Spleen (tissue), 11 donors: ENCODE data around the gene PLEKHG1. TPM values are rescaled to one million over a fixed set of nuclear protein-coding genes. Genes with fewer than 3 reads are reported as not detected.
A peak's percentile ranks its signal among the peaks of the same experiment; 100 is the strongest.

Experiments used
- DNase-seq: peaks from one replicate; pipeline ENCODE4 v3.0.0-alpha.2; 2020
- H3K27ac ChIP-seq, 8 donors: fragments of 200-600 bp; sonication (generic) in 7 of 8; 1 replicate in 4 of 8; 2 replicates in 4 of 8; pipeline versions ENCODE4 v1.5.0 to v1.8.0; 2016 to 2021; ENCODE audit warnings: inconsistent platforms in 4 of 8, mild to moderate bottlenecking in 4 of 8, moderate library complexity in 1 of 8
- H3K27me3 ChIP-seq, 7 donors: fragments of 200-600 bp; sonication (generic) in 6 of 7; replicated peaks in 1 of 7; 1 replicate in 4 of 7; 2 replicates in 3 of 7; pipeline versions ENCODE4 v1.5.0 to v1.8.0; 2016 to 2021; ENCODE audit warnings: inconsistent platforms in 3 of 7, mild to moderate bottlenecking in 1 of 7
- H3K36me3 ChIP-seq, 6 donors: fragments of 200-600 bp; sonication (generic) in 5 of 6; 1 replicate in 4 of 6; 2 replicates in 2 of 6; pipeline versions ENCODE4 v1.5.0 to v1.8.0; 2016 to 2021; ENCODE audit warnings: inconsistent platforms in 2 of 6
- H3K4me1 ChIP-seq, 6 donors: fragments of 200-600 bp; sonication (generic) in 5 of 6; 1 replicate in 3 of 6; 2 replicates in 3 of 6; pipeline versions ENCODE4 v1.5.0 to v1.8.0; 2016 to 2021; ENCODE audit warnings: inconsistent platforms in 3 of 6
- H3K4me3 ChIP-seq, 8 donors: fragments of 200-600 bp; sonication (generic) in 7 of 8; 1 replicate in 4 of 8; 2 replicates in 4 of 8; pipeline versions ENCODE4 v1.5.0 to v1.8.0; 2016 to 2021; ENCODE audit warnings: inconsistent platforms in 4 of 8, mild to moderate bottlenecking in 4 of 8, moderate library complexity in 2 of 8
- H3K9me3 ChIP-seq, 8 donors: fragments of 200-600 bp; sonication (generic) in 7 of 8; 1 replicate in 4 of 8; 2 replicates in 4 of 8; pipeline versions ENCODE4 v1.5.0 to v1.8.0; 2016 to 2021; ENCODE audit warnings: inconsistent platforms in 4 of 8
- CTCF ChIP-seq, 11 experiments: fragments of 200-600 bp in 7 of 11; fragments of 450-650 bp in 4 of 11; sonication (generic) in 4 of 11; IDR thresholded peaks in 8 of 11; conservative IDR thresholded peaks in 3 of 11; 1 replicate in 7 of 11; 2 replicates in 4 of 11; pipeline versions ENCODE4 v1.4.0 to v1.8.0; 2016 to 2021; ENCODE audit warnings: antibody characterized with exemption in 11 of 11, inconsistent platforms in 4 of 11, mild to moderate bottlenecking in 1 of 11
- POLR2A ChIP-seq, 3 donors: fragments of 450-650 bp; IDR thresholded peaks; one replicate each; pipeline ENCODE4 v1.5.1; 2017; ENCODE audit warnings: antibody characterized with exemption in 3 of 3, mild to moderate bottlenecking in 1 of 3
- POLR2AphosphoS5 ChIP-seq, 3 donors: sonication (generic); formaldehyde crosslinking; IDR thresholded peaks; one replicate each; pipeline ENCODE4 v1.5.1; 2017; ENCODE audit warnings: antibody characterized with exemption in 3 of 3
- WGBS, 5 donors: extraction: QIAGEN DNeasy Blood & Tissue Kit in 3 of 5; methylation state at CpG; one replicate each; pipeline versions ENCODE4 v1.1.5 to v1.1.7; 2013 to 2018; 5-methylcytosine and 5-hydroxymethylcytosine counted together
- intact Hi-C: fragments of 100-400 bp; cut with DNase I; formaldehyde crosslinking; loops from one replicate; pipeline ENCODE4 v1.15.0; 2023; ENCODE audit warnings: low total_unique reads
- polyA plus RNA-seq, 3 donors: library from polyadenylated mRNA; stranded (reverse); fragments of 200-250 nt; gene quantifications; one replicate each; pipeline ENCODE4 v1.2.1, GENCODE V29; 2013
- total RNA-seq, 7 donors: library from RNA; depleted of rRNA in 3 of 7; stranded (reverse); fragments of >200 nt in 3 of 7; fragmentation: NEBNext Ultra II Directional in 4 of 7; extraction: Animal tissue kit (Norgen Biotek cat#: 25700) in 4 of 7; gene quantifications; one replicate each; pipeline versions ENCODE4 v1.1.0 to v1.2.1, GENCODE V29; 2016 to 2021
- donor health status: healthy with polysubstance abuse.
- donor health status: DM: no; HTN: no; CAD: no; lungs with moderate emphysema.
- donor health status: DM: no; HTN: no; CAD: no.
- donor health status: Bipolar disorder and iron deficiency.
- donor health status: healthy.
- donor health status: DM: no; HTN: no; CAD: no.
- donor health status: DM: yes; HTN: yes; CAD: no.

The PLEKHG1 gene
- total and polyA plus RNA-seq, 10 donors = 14.2 to 361 (median 161) TPM

- Histone ChIP-seq H3K4me3 (no peak overlapping the region), H3K27me3 (no peaks in the 10 kb centered on the region), H3K36me3 (no peaks in the 10 kb centered on the region), H3K27ac (peak overlapping the region in 4 of 8 donors; percentile 36 to 90 (median 69)), H3K9me3 (no peaks in the 10 kb centered on the region), H3K4me1 (peaks cover 16 to 97% (median 69%) of the 10 kb centered on the region in 6 donors)
- WGBS, 5 donors = 87 to 96% (median 93%) methylated on average over 4 of the region's 4 CpGs
- intact Hi-C loops = no loop called here
- TF ChIP-seq POLR2AphosphoS5 (IDR thresholded peaks at IDR 0.05) (no peak), CTCF (IDR thresholded peaks at IDR 0.05 in 8 of 11, conservative IDR thresholded peaks at IDR 0.05 in 3 of 11) (no peak), POLR2A (IDR thresholded peaks at IDR 0.05) (no peak)
- no peak for DNase-seq
These were observed 26.2 kb downstream of the PLEKHG1 start for GRCh38 chr6:150625927-150626326.

GRCh38 chr6:150627154-150627553, 27.5 kb downstream of the PLEKHG1 start:
- no peaks in the 10 kb centered on the region for H3K36me3 ChIP-seq
- H3K27me3 ChIP-seq = no peaks in the 10 kb centered on the region
- peaks cover 21 to 97% (median 69%) of the 10 kb centered on the region in 6 donors for H3K4me1 ChIP-seq
- intact Hi-C loops = no loop called here
- DNase-seq = no peak
- no peak overlapping the region for H3K4me3 ChIP-seq
- no peak for TF ChIP-seq POLR2AphosphoS5 (IDR thresholded peaks at IDR 0.05)
- TF ChIP-seq POLR2A (IDR thresholded peaks at IDR 0.05) = no peak
- no peak for TF ChIP-seq CTCF (IDR thresholded peaks at IDR 0.05 in 8 of 11, conservative IDR thresholded peaks at IDR 0.05 in 3 of 11)
- no peaks in the 10 kb centered on the region for H3K9me3 ChIP-seq
- peak overlapping the region; percentile 3 to 90 (median 58) for H3K27ac ChIP-seq

GRCh38 chr6:150627585-150628025, 27.9 kb downstream of the PLEKHG1 start:
- TF ChIP-seq CTCF (IDR thresholded peaks at IDR 0.05 in 8 of 11, conservative IDR thresholded peaks at IDR 0.05 in 3 of 11) (no peak), POLR2AphosphoS5 (IDR thresholded peaks at IDR 0.05) (no peak), POLR2A (IDR thresholded peaks at IDR 0.05) (no peak)
- Histone ChIP-seq H3K27me3 (no peaks in the 10 kb centered on the region), H3K4me1 (peaks cover 25 to 97% (median 69%) of the 10 kb centered on the region in 6 donors), H3K9me3 (no peaks in the 10 kb centered on the region), H3K36me3 (no peaks in the 10 kb centered on the region), H3K27ac (peak overlapping the region; percentile 14 to 90 (median 58)), H3K4me3 (no peak overlapping the region)
- intact Hi-C loops = no loop called here
- WGBS, 5 donors = 34 to 51% (median 38%) methylated on average over 5 of the region's 5 CpGs
- no peak for DNase-seq

GRCh38 chr6:150628908-150629307, 29.2 kb downstream of the PLEKHG1 start:
- no peak overlapping the region for H3K4me3 ChIP-seq
- WGBS, 5 donors = 76 to 87% (median 82%) methylated on average over 6 of the region's 6 CpGs
- H3K4me1 ChIP-seq = peaks cover 30 to 97% (median 68%) of the 10 kb centered on the region in 6 donors
- intact Hi-C loops = no loop called here
- no peaks in the 10 kb centered on the region for H3K27me3 ChIP-seq
- H3K36me3 ChIP-seq = no peaks in the 10 kb centered on the region
- no peaks in the 10 kb centered on the region for H3K9me3 ChIP-seq
- TF ChIP-seq CTCF (IDR thresholded peaks at IDR 0.05 in 8 of 11, conservative IDR thresholded peaks at IDR 0.05 in 3 of 11) (no peak), POLR2A (IDR thresholded peaks at IDR 0.05) (no peak), POLR2AphosphoS5 (IDR thresholded peaks at IDR 0.05) (no peak)
- no peak for DNase-seq
- peak overlapping the region in 5 of 8 donors; percentile 3 to 90 (median 57) for H3K27ac ChIP-seq
